ENCODE data around the gene USF1. TPM values are rescaled to one million over a fixed set of nuclear protein-coding genes. Genes with fewer than 3 reads are reported as not detected.

Gene USF1
- total and polyA plus RNA-seq, 9 of the 15 experiments (the other 6 are each of a cell fraction or from before 2014, with no cell fraction given), result 7.4 to 60.2 (median 54.2) TPM

GRCh38 chr1:161089938-161090337, 44.2 kb upstream of the USF1 start:
- peaks cover 0 to 5% of the 10 kb centered on the region in 2 experiments; a peak in 2 of 5 replicates for H3K4me1 ChIP-seq (replicated peaks in 1 of 2; ENCODE audit: control insufficient read depth in 2 of 2, insufficient read depth in 2 of 2, low read length in 2 of 2)

GRCh38 chr1:161089251-161089924, 43.6 kb upstream of the USF1 start, which contains the start of gene NECTIN4:
TSS of gene NECTIN4 (minus strand) at chr1:161089558. CDS start at chr1:161089296, 262 bp downstream.
- Histone ChIP-seq H3K79me2 (ENCODE audit: control insufficient read depth, insufficient read depth, low read length) (no peaks in the 10 kb centered on the region), H4K20me1 (replicated peaks; ENCODE audit: control insufficient read depth, insufficient read depth, low read length) (no peaks in the 10 kb centered on the region), H3K4me1 (replicated peaks in 1 of 2; ENCODE audit: control insufficient read depth in 2 of 2, insufficient read depth in 2 of 2, low read length in 2 of 2) (peaks cover under 1 to 5% of the 10 kb centered on the region in 2 experiments; a peak in 3 of 5 replicates), H3K27ac (ENCODE audit: extremely low read depth, low read depth, low read length) (no peak within 1 kb of the TSS), H2AFZ (ENCODE audit: low read depth, low read length) (no peak within 1 kb of the TSS), H3K4me2 (ENCODE audit: insufficient read depth, low read length) (no peak within 1 kb of the TSS), H3K9ac (ENCODE audit: insufficient read depth in 1 of 2, low read depth in 2 of 2, low read length in 2 of 2) (no peak within 1 kb of the TSS; a peak in 1 of 4 replicates), H3K27me3 (ENCODE audit: control insufficient read depth in 2 of 2, insufficient read depth in 2 of 2, low read length in 2 of 2) (no peaks in the 10 kb centered on the region), H3K36me3 (ENCODE audit: control insufficient read depth, insufficient read depth, low read length) (no peaks in the 10 kb centered on the region), H3K9me1 (ENCODE audit: control insufficient read depth, insufficient read depth, low read length) (no peaks in the 10 kb centered on the region), H3K4me3 (no peak within 1 kb of the TSS), H3K9me3 (replicated peaks; ENCODE audit: control insufficient read depth, insufficient read depth, low read depth, low read length) (0 out of 2 replicates have a peak, but pooled peaks cover 3% of the 10 kb centered on the region)
- in situ Hi-C loops (cut with MboI) (loop anchor here (25.0 kb wide), 1 partner anchor 252 kb away; no protein-coding TSS in a partner anchor), intact Hi-C loops (cut with micrococcal nuclease) (no loop called here)
- DNase-seq (ENCODE audit: extremely low read depth in 1 of 4, low spot score in 3 of 4) (no peak), FAIRE-seq (no peak), ATAC-seq (no peak)
- BruUV-seq (replicated peaks), result no TSS peak
- POLR2A ChIA-PET, result interaction anchor here (0.9 kb wide), 1 partner anchor 8 kb away, joined by 3 read pairs; the partner anchor contains the start of gene KLHDC9
- WGBS (ENCODE audit: insufficient coverage, low coverage, missing lambda C conversion rate), result 40% methylated on average over 17 of the region's 22 CpGs
- no peak for TF ChIP-seq ZNF121 (CRISPR knock-in tag; conservative IDR thresholded peaks at IDR 0.05)
- TF ChIP-seq SIX5 (IDR thresholded peaks at IDR 0.05; ENCODE audit: borderline replicate concordance in 1 of 2, insufficient read depth in 1 of 2, low read depth in 1 of 2, low read length in 2 of 2), result no peak
- TF ChIP-seq KDM5B (IDR thresholded peaks at IDR 0.05; ENCODE audit: insufficient replicate concordance, low read depth, low read length), result no peak
- TF ChIP-seq PATZ1 (CRISPR knock-in tag; IDR thresholded peaks at IDR 0.05; ENCODE audit: borderline replicate concordance), result no peak
- TF ChIP-seq FOSL1 (tag; conservative IDR thresholded peaks at IDR 0.05), result no peak
- no peak for TF ChIP-seq NR4A1 (CRISPR knock-in tag; IDR thresholded peaks at IDR 0.05)
- TF ChIP-seq NR4A1 (tag; IDR thresholded peaks at IDR 0.05), result no peak
- TF ChIP-seq ZNF354B (CRISPR knock-in tag; IDR thresholded peaks at IDR 0.05), result no peak
- CTCF ChIA-PET (ENCODE audit: low intra/inter-chr PET ratio), result no interaction called here

More at GRCh38 chr1:161089938-161090337, 44.2 kb upstream of the USF1 start:
- no peak overlapping the region for H3K27ac ChIP-seq (ENCODE audit: extremely low read depth, low read depth, low read length)
- 0 out of 2 replicates have a peak, but pooled peaks cover 3% of the 10 kb centered on the region for H3K9me3 ChIP-seq (replicated peaks; ENCODE audit: control insufficient read depth, insufficient read depth, low read depth, low read length)
- H3K27me3 ChIP-seq (ENCODE audit: control insufficient read depth in 2 of 2, insufficient read depth in 2 of 2, low read length in 2 of 2), result no peaks in the 10 kb centered on the region
- in situ Hi-C loops (cut with MboI) (loop anchor here (10.0 to 25.0 kb wide), 2 partner anchors 95 to 253 kb away; no protein-coding TSS in a partner anchor), intact Hi-C loops (cut with micrococcal nuclease) (no loop called here)
- ATAC-seq (no peak), DNase-seq (ENCODE audit: extremely low read depth in 1 of 4, low spot score in 3 of 4) (no peak), FAIRE-seq (no peak)
- H3K4me2 ChIP-seq (ENCODE audit: insufficient read depth, low read length), result no peak overlapping the region
- no peaks in the 10 kb centered on the region for H3K9me1 ChIP-seq (ENCODE audit: control insufficient read depth, insufficient read depth, low read length)
- no peak overlapping the region for H2AFZ ChIP-seq (ENCODE audit: low read depth, low read length)
- no TSS peak for BruUV-seq (replicated peaks)
- no peaks in the 10 kb centered on the region for H3K36me3 ChIP-seq (ENCODE audit: control insufficient read depth, insufficient read depth, low read length)
- no peaks in the 10 kb centered on the region for H3K79me2 ChIP-seq (ENCODE audit: control insufficient read depth, insufficient read depth, low read length)
- H4K20me1 ChIP-seq (replicated peaks; ENCODE audit: control insufficient read depth, insufficient read depth, low read length), result no peaks in the 10 kb centered on the region
- 65% methylated on average over 4 of the region's 5 CpGs for WGBS (ENCODE audit: insufficient coverage, low coverage, missing lambda C conversion rate)
- POLR2A ChIA-PET, result no interaction called here
- H3K4me3 ChIP-seq, result no peak overlapping the region
- CTCF ChIA-PET (ENCODE audit: low intra/inter-chr PET ratio), result no interaction called here
- TF ChIP-seq GTF2F1 (IDR thresholded peaks at IDR 0.05; ENCODE audit: low read depth, low read length) (no peak), ZNF764 (CRISPR knock-in tag; IDR thresholded peaks at IDR 0.05; ENCODE audit: low read depth) (no peak), MTA3 (IDR thresholded peaks at IDR 0.05; ENCODE audit: borderline replicate concordance) (no peak), CCAR2 (IDR thresholded peaks at IDR 0.05; ENCODE audit: low read depth, low read length) (no peak)
- H3K9ac ChIP-seq (ENCODE audit: insufficient read depth in 1 of 2, low read depth in 2 of 2, low read length in 2 of 2), result no peak overlapping the region
